Anterior cingulate cortex (tissue), 58 donors: ENCODE measurements around the gene RILP.
A peak's percentile ranks its signal among the peaks of the same experiment; 100 is the strongest.

ENCODE experiments used
- DNase-seq, 58 donors: peaks; one replicate each; lab custom pipeline; 2025; lab: John Stamatoyannopoulos, UW

RILP gene

GRCh38 chr17:1630662-1631061, 19.0 kb downstream of the RILP start:
- DNase-seq: no peak

GRCh38 chr17:1629504-1630310, 20.0 kb downstream of the RILP start:
- peak in 31 of 58 donors; percentile 12 to 65 (median 31) for DNase-seq

DNA sequence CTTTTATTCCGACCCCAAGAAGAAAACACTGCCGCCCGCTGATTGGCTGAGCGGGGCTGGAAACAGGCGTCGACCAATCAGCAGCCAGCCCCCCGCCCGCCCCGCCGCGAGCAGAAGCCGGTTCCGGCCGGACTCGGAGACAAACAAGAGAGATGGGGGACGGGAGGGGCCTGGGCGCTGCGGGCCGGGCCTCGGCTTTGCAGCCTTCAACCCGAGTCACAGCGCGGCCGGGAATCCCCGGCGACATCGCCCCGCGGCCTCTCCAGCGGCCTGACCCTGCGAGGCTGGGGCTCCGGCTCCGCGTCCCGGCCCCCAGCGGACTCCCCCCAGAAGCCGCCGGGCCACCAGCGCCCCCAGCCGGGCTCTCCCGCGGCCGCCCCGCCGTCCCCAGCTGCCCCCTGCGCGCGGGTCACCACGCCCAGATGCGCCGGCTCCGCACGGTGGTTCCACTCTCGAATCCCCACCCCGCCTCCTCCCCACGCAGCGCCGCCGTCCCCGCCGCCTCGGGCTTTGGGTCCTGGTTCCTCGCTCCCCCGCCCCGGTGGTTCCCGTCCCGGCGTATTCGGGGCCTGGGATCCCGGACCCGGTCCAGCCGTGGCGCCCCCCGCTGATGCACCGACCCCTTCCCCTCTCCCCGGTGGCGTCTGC, 20.7 kb downstream of the RILP start:
- DNase-seq: peak; percentile 73 to 98 (median 96)

DNA sequence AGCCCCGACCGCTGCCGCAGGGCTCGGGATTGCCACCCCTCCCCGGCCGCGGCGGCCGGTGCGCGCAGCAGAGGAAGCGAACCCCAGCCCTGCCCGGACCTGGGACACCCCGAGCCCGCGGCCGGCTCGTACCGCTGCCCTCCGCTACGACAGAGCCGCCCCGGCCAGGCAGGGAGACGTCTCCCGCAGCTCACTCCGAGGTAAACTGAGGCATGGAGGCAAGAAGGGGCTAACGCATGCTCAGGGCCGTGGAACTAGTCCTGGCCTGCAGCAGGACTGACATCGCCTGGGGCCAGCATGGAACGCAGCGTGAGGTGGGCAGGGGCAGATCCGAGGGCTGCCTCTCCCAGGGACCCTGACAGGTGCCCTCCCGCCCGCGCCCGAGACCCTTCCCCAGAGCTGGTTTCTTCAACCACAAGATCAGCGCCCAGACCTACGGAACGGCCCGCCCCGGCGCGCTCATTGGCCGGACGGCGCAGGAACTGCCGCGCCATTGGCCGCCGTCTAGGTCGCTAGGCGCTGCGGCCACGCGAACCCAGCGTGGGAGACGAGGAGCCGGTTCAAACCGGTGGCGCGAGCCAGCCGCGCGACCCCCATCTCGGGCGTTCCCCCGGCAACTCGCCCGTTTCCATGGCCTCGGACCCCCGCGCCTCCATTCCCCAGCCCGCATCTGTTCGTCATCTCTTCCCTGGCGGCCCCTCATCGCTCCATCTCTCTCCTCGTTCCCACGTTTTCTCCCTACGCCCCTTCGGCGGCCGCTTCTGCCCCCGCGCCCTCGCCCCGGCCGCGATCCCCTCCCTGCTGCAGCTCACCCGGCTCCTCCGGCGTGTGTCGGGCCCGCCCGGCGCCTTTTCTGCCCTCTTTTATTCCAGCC, 21.4 kb downstream of the RILP start, which contains the start of gene SLC43A2:
SLC43A2 (minus strand) TSS at position 853 of the 874 bp plus-strand sequence. CDS start 960 bp downstream, outside the sequence.
- DNase-seq: peak in 57 of 58 donors; percentile 39 to 91 (median 80)

GRCh38 chr17:1627182-1627981, 22.3 kb downstream of the RILP start:
- DNase-seq: peak in 16 of 58 donors; percentile 13 to 47 (median 32)

DNA sequence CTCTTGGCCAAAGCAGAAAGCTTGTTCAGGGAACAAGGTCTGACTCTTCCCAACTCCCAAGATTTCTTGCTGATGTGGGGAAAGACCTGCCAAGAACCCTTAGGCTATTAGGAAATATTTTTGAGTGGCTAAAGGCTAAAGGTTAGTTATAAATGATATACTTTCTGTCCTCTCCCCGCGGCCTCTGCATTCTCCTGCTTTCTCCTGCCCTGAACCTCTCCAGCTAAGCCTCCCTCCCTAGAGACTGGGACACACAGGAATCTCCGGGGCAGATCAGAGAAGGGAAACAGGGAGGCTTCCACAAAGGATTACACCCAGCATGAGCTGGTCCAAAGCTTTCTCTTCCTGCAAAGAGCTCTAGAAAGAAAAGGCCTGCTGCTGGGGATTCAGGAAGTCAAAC, 23.3 kb downstream of the RILP start:
- DNase-seq: no peak

DNA sequence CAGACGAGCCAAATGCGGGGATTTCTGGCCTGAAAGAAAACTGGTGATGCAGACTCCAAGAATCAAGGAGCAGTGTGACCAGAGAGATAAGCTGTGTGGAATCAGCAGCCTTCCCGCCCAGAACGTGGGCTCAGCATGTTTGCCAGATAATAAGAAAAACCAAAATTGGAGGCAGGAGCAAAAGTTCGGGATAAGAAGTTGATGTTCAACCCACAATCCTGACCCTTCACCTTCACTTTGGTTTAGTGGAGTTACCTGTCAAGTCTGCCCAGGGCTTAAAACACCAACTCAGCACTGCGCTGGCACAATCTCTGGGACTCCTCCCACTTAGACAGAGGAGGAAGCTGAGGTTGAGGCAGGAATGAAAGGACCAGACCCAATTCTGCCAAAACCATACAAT, 24.1 kb downstream of the RILP start:
- DNase-seq: no peak

GRCh38 chr17:1625053-1625452, 24.6 kb downstream of the RILP start:
- DNase-seq: no peak

GRCh38 chr17:1624650-1625049, 25.0 kb downstream of the RILP start:
- DNase-seq: no peak

DNA sequence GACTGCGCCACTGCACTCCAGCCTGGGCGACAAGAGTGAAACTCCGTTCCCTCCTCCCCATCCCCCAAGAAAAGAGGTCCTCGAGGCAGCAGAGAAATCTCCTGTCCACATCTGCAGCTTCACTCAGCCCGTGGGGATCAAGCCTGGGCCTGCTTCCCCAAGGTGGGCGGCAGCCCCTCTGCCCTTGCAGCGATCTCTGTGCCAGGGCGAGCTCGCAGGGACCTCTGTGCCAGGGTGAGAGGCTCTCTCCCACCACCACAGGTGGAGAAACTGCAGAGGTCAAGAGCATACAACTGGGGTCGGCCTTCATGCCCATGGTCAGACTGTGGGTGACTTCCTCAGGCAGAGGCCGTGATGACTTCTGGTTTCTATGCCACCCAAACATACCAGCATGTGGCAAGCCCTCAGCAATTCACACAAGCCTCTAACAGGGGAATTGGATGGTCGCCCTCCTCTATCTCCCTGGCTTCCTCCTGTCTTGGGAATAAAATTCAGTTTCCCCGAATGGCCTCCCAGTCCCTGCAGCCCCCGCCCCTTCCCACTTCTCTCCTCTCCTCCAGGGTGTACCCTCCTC, 26.5 kb downstream of the RILP start:
- DNase-seq: no peak

GRCh38 chr17:1621273-1621954, 28.3 kb downstream of the RILP start:
- DNase-seq: no peak

DNA sequence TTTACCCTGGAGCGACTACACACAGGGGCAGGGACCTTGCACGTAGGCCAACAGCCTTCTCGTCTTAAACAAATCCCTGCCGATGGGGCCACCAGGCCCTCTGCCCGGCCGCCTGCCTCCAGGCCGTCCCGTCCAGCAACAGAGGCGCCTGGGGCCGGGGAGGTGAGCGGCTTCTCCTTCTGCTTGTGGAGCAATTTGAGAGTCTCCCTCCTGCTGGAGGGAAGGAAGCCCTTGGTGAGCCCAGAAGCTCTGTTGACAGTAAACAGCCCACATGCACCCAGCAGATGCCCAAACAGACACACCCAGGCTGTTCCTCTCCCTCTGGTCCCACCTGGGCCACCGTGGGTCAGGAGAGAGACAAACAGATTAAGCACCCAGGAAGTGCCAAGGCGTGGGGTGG, 29.2 kb downstream of the RILP start:
- no peak for DNase-seq

DNA sequence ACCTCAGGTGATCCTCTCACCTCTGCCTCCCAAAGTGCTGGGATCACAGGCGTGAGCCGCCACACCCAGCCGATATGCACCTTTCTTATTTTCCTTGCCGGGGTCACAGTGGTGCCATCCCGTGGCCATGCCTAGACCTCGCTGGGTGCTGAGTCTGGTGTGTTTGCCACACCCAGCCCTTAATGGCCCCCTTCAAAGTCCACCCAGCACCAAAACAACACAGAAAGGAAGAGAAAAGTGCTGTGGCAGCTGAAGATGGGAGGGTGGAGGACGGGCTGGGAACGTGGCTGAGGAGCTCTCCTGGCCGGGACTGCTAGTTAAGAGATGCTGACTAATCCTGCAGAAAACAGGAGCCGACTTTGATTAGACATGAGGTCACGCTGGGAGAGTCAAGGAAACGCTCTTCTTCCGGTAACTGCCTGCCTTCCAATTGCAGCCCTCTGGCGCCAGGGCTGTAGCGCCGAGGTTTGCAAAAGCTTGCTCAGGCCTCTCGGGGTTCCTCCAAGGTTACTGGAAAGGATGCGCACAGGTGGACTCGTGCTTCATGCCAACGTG, 32.0 kb downstream of the RILP start:
- DNase-seq: no peak

DNA sequence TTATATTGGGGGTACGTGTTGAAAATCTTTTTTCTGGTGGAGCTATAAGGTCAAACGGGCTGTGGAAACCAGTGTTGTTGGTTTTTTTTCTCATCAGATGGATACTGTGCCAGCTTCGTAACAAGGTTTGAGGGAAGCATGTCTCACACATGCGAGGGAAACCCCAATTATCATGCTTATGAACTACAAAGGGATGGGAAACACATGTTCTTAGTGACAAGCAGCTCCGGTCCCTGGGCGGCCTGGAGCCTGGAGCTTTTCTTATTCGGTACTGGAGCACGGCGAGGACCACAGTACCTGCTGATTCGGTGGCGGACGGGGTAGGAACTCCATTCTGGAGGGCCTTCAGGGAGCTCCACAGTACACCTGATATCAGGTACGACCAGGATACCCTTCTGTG, 33.6 kb downstream of the RILP start:
- DNase-seq: no peak

DNA sequence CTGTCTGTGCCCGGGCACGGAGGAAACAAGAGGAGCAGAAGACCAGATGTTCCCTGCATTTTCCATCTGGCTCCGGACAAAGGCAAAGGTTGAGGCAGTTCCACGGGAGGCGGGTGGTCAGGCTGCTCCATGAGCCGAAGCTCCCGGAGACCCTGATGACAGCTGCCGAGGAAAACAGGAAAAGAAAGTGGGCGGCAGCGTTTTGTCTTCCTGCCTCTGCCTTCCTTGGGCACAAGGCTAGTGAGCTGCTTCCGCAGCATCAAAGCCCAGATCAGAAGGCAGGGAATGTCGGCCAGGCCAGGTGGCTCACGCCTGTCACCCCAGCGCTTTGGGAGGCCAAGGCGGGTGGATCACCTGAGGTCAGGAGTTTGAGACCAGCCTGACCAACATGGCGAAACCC, 37.3 kb downstream of the RILP start:
- DNase-seq: no peak

DNA sequence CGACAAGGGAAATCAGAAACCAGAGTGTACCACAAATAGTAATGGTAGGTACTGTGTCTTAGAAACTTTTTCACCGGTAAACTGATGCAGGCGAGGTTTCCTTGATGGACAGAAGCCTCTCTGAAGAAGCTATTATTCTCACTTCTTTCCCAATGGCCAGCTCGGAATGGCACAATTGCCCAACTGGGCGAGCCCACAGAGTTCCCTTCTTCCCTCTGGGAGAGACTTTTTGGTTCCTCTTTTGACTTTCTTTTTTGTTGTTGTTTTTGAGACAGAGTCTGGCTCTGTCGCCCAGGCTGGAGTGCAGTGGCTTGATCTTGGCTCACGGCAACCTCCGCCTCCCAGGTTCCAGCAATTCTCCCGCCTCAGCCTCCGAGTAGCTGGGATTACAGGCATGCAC, 38.0 kb downstream of the RILP start:
- DNase-seq: peak in 1 of 58 donors; percentile 56

- DNase-seq: no peak
Observed at GRCh38 chr17:1608676-1609075, 41.0 kb downstream of the RILP start.

DNA sequence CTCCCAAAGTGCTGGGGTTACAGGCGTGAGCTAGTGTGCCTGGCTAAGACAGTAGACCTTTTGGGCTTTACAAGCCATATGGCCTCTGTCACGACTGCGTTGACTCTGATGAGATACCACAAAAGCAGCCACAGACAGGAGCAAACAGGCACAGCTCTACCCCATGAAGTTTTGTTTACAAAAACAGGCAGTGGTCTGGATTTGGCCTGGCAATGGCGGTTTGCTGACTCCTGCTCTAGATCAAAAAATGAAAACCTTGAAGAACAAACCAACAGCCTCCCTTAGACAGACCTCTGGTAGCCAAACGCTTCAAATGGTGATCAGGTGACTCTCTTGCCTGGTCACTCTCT, 41.7 kb downstream of the RILP start:
- no peak for DNase-seq
